ENCODE measurements around the gene OCA2.

- TF ChIP-seq CTCF (IDR thresholded peaks at IDR 0.05) (no peak), POLR2A (IDR thresholded peaks at IDR 0.05) (no peak)
Measured at GRCh38 chr15:28023933-28024888, 74.9 kb downstream of the OCA2 start.

Data from prostate gland (tissue), 2 donors.